ENCODE data around the gene NPBWR2. TPM values are rescaled to one million over a fixed set of nuclear protein-coding genes. Genes with fewer than 3 reads are reported as not detected.
A peak's percentile ranks its signal among the peaks of the same experiment; 100 is the strongest.

Gene NPBWR2
- total RNA-seq, 4 donors from 2014 or later = not detected

- H3K27ac ChIP-seq = no peak overlapping the region
- no peak for DNase-seq (ENCODE audit: low spot score in 2 of 2)
- no peak for TF ChIP-seq EP300 (IDR thresholded peaks at IDR 0.05)
- TF ChIP-seq POLR2A (IDR thresholded peaks at IDR 0.05) = no peak
- TF ChIP-seq, protein P1, sequence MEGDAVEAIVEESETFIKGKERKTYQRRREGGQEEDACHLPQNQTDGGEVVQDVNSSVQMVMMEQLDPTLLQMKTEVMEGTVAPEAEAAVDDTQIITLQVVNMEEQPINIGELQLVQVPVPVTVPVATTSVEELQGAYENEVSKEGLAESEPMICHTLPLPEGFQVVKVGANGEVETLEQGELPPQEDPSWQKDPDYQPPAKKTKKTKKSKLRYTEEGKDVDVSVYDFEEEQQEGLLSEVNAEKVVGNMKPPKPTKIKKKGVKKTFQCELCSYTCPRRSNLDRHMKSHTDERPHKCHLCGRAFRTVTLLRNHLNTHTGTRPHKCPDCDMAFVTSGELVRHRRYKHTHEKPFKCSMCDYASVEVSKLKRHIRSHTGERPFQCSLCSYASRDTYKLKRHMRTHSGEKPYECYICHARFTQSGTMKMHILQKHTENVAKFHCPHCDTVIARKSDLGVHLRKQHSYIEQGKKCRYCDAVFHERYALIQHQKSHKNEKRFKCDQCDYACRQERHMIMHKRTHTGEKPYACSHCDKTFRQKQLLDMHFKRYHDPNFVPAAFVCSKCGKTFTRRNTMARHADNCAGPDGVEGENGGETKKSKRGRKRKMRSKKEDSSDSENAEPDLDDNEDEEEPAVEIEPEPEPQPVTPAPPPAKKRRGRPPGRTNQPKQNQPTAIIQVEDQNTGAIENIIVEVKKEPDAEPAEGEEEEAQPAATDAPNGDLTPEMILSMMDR (IDR thresholded peaks at IDR 0.05) = no peak
- H3K27me3 ChIP-seq = no peaks in the 10 kb centered on the region
- no peaks in the 10 kb centered on the region for H3K9me3 ChIP-seq
- WGBS, 2 donors = 82 to 86% methylated on average over 15 to 25 of the region's 30 CpGs
- peaks cover 0 to 6% (median 0%) of the 10 kb centered on the region in 4 donors for H3K4me1 ChIP-seq
- no peak overlapping the region for H3K4me3 ChIP-seq
- peaks cover 0 to 81% (median 0%) of the 10 kb centered on the region in 3 donors for H3K36me3 ChIP-seq
Measured at GRCh38 chr20:64071341-64072332, 35.7 kb downstream of the NPBWR2 start.

DNA sequence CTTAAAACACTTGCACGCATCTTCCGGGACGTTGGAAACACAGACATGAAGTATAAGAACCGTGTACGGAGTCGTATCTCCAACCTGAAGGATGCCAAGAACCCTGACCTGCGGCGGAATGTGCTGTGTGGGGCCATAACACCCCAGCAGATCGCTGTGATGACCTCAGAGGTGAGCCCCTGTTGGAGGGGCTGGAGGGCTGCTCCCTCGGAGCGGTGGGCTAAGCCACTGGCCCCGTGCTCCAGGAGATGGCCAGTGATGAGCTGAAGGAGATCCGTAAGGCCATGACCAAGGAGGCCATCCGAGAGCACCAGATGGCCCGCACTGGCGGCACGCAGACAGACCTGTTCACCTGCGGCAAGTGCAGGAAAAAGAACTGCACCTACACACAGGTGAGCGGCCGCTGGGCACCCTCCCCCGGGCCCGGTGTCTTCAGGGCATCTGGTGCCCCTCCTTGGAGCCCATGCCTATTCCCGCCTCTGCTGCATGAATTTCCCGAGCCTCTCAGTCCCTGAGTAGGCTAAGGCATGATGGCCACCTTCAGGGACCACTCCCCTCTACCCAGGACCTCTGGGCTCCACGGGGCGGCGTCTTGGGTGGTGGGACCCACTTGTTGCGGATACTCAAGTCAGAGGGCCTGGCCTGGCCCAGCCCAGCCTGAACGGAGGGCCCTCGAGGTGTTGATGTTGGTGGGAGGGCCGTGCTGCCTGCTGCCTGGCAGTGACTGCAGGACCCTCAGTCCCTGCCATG, 36.9 kb downstream of the NPBWR2 start:
- Histone ChIP-seq H3K4me3 (no peak overlapping the region), H3K27ac (no peak overlapping the region), H3K4me1 (peaks cover 0 to 14% (median 3%) of the 10 kb centered on the region in 4 donors), H3K9me3 (no peaks in the 10 kb centered on the region), H3K36me3 (peaks cover 0 to 82% (median 0%) of the 10 kb centered on the region in 3 donors), H3K27me3 (no peaks in the 10 kb centered on the region)
- WGBS, 2 donors = 91 to 94% methylated on average over 21 to 27 of the region's 31 CpGs
- TF ChIP-seq, protein P1 (IDR thresholded peaks at IDR 0.05) = no peak
- no peak for TF ChIP-seq POLR2A (IDR thresholded peaks at IDR 0.05)
- TF ChIP-seq EP300 (IDR thresholded peaks at IDR 0.05) = no peak
- DNase-seq (ENCODE audit: low spot score in 2 of 2) = no peak

GRCh38 chr20:64069614-64070243, 37.6 kb downstream of the NPBWR2 start:
- WGBS, 2 donors = 57 to 58% methylated on average over 12 to 14 of the region's 14 CpGs
- H3K36me3 ChIP-seq = peaks cover 0 to 75% (median 0%) of the 10 kb centered on the region in 3 donors
- DNase-seq (ENCODE audit: low spot score in 2 of 2) = no peak
- no peak overlapping the region for H3K4me3 ChIP-seq
- H3K27ac ChIP-seq = no peak overlapping the region
- peaks cover 0 to 21% (median 7%) of the 10 kb centered on the region in 4 donors for H3K4me1 ChIP-seq
- no peaks in the 10 kb centered on the region for H3K9me3 ChIP-seq
- no peak for TF ChIP-seq POLR2A (IDR thresholded peaks at IDR 0.05)
- TF ChIP-seq, protein P1 (IDR thresholded peaks at IDR 0.05) = peak; percentile 40 to 60 (median 56)
- H3K27me3 ChIP-seq = no peaks in the 10 kb centered on the region

- H3K4me1 ChIP-seq = peaks cover 0 to 26% (median 11%) of the 10 kb centered on the region in 4 donors
- no peaks in the 10 kb centered on the region for H3K9me3 ChIP-seq
- peaks cover 0 to 70% (median 0%) of the 10 kb centered on the region in 3 donors for H3K36me3 ChIP-seq
- no peaks in the 10 kb centered on the region for H3K27me3 ChIP-seq
- WGBS, 2 donors = 83 to 89% methylated on average over 2 to 20 of the region's 20 CpGs
- no peak for DNase-seq (ENCODE audit: low spot score in 2 of 2)
- TF ChIP-seq POLR2A (IDR thresholded peaks at IDR 0.05) (no peak), EP300 (IDR thresholded peaks at IDR 0.05) (no peak)
- TF ChIP-seq, protein P1 (IDR thresholded peaks at IDR 0.05) = no peak
- H3K27ac ChIP-seq = no peak overlapping the region
- H3K4me3 ChIP-seq = no peak overlapping the region
Measured at GRCh38 chr20:64069209-64069613, 38.2 kb downstream of the NPBWR2 start.
